ENCODE results near the gene MAB21L3. TPM values are rescaled to one million over a fixed set of nuclear protein-coding genes. Genes with fewer than 3 reads are reported as not detected.

The MAB21L3 gene
- total and polyA plus RNA-seq, 3 experiments from 2014 or later: not detected

- ChIA-PET POLR2A (no interaction called here), CTCF (interaction anchor here (2.6 to 5.5 kb wide), 3 partner anchors 8 to 315 kb away, joined by 8 to 33 read pairs (median 29); no protein-coding TSS in a partner anchor)
- Mint-ChIP-seq H3K27ac (peak overlapping the region in 3 of 8 donors; percentile 17 to 61 (median 40)), H3K9me3 (no peaks in the 10 kb centered on the region), H3K36me3 (no peaks in the 10 kb centered on the region), H3K4me3 (peak overlapping the region in 5 of 7 donors; percentile 6 to 92 (median 19)), H3K4me1 (peaks cover 14 to 19% (median 16%) of the 10 kb centered on the region in 3 donors), H3K27me3 (peaks cover 0 to 1% of the 10 kb centered on the region in 2 donors)
- Histone ChIP-seq H3K4me3 (ENCODE audit: low read length) (no peak overlapping the region), H3K4me1 (ENCODE audit: insufficient read depth, low read length) (peaks cover 14% of the 10 kb centered on the region), H3K27me3 (ENCODE audit: insufficient read depth, low read length, poor library complexity, severe bottlenecking) (peaks cover 3% of the 10 kb centered on the region), H3K27ac (ENCODE audit: low read depth, low read length) (no peak overlapping the region), H3K9me3 (ENCODE audit: low read length) (no peaks in the 10 kb centered on the region), H3K36me3 (ENCODE audit: insufficient read depth, low read length) (no peaks in the 10 kb centered on the region)
- DNase-seq: no peak
Observed at GRCh38 chr1:116169898-116170297, 58.7 kb downstream of the MAB21L3 start.

- Histone ChIP-seq H3K27ac (ENCODE audit: low read depth, low read length) (no peak overlapping the region), H3K36me3 (ENCODE audit: insufficient read depth, low read length) (no peaks in the 10 kb centered on the region), H3K4me3 (ENCODE audit: low read length) (no peak overlapping the region), H3K27me3 (ENCODE audit: insufficient read depth, low read length, poor library complexity, severe bottlenecking) (peaks cover 3% of the 10 kb centered on the region), H3K9me3 (ENCODE audit: low read length) (no peaks in the 10 kb centered on the region), H3K4me1 (ENCODE audit: insufficient read depth, low read length) (peaks cover 14% of the 10 kb centered on the region)
- Mint-ChIP-seq H3K36me3 (no peaks in the 10 kb centered on the region), H3K4me1 (peaks cover 14 to 19% (median 16%) of the 10 kb centered on the region in 3 donors), H3K9me3 (no peaks in the 10 kb centered on the region), H3K4me3 (no peak overlapping the region), H3K27me3 (peaks cover 0 to 1% of the 10 kb centered on the region in 2 donors), H3K27ac (peak overlapping the region in 1 of 8 donors; percentile 17)
- ChIA-PET POLR2A (no interaction called here), CTCF (no interaction called here)
- no peak for DNase-seq
Observed at GRCh38 chr1:116170721-116171589, 59.8 kb downstream of the MAB21L3 start.

GRCh38 chr1:116172666-116173065 is 61.5 kb downstream of the MAB21L3 start:
- Mint-ChIP-seq H3K36me3 (no peaks in the 10 kb centered on the region), H3K27me3 (peaks cover 4% of the 10 kb centered on the region in 2 donors), H3K27ac (no peak overlapping the region), H3K4me3 (no peak overlapping the region), H3K4me1 (peaks cover 10 to 13% (median 11%) of the 10 kb centered on the region in 3 donors), H3K9me3 (no peaks in the 10 kb centered on the region)
- POLR2A ChIA-PET: no interaction called here
- Histone ChIP-seq H3K4me1 (ENCODE audit: insufficient read depth, low read length) (peaks cover 13% of the 10 kb centered on the region), H3K27me3 (ENCODE audit: insufficient read depth, low read length, poor library complexity, severe bottlenecking) (no peaks in the 10 kb centered on the region), H3K27ac (ENCODE audit: low read depth, low read length) (no peak overlapping the region), H3K36me3 (ENCODE audit: insufficient read depth, low read length) (no peaks in the 10 kb centered on the region), H3K9me3 (ENCODE audit: low read length) (no peaks in the 10 kb centered on the region), H3K4me3 (ENCODE audit: low read length) (no peak overlapping the region)
- no peak for DNase-seq
- CTCF ChIA-PET: no interaction called here

GRCh38 chr1:116175611-116176010 is 64.4 kb downstream of the MAB21L3 start:
- no peak overlapping the region for H3K4me3 ChIP-seq (ENCODE audit: low read length)
- no peak overlapping the region for H3K27ac ChIP-seq (ENCODE audit: low read depth, low read length)
- H3K27me3 ChIP-seq (ENCODE audit: insufficient read depth, low read length, poor library complexity, severe bottlenecking): no peaks in the 10 kb centered on the region
- no peaks in the 10 kb centered on the region for H3K9me3 ChIP-seq (ENCODE audit: low read length)
- Mint-ChIP-seq H3K4me1 (no peaks in the 10 kb centered on the region), H3K27ac (no peak overlapping the region), H3K4me3 (no peak overlapping the region), H3K9me3 (no peaks in the 10 kb centered on the region), H3K27me3 (peaks cover 8 to 11% of the 10 kb centered on the region in 2 donors), H3K36me3 (no peaks in the 10 kb centered on the region)
- no peak for DNase-seq
- ChIA-PET POLR2A (no interaction called here), CTCF (interaction anchor here (1.5 kb wide), 1 partner anchor 36 kb away, joined by 5 read pairs; no protein-coding TSS in a partner anchor)
- H3K4me1 ChIP-seq (ENCODE audit: insufficient read depth, low read length): no peaks in the 10 kb centered on the region
- H3K36me3 ChIP-seq (ENCODE audit: insufficient read depth, low read length): no peaks in the 10 kb centered on the region

GRCh38 chr1:116176306-116176789 is 65.1 kb downstream of the MAB21L3 start:
- ChIA-PET POLR2A (no interaction called here), CTCF (interaction anchor here (0.7 to 1.5 kb wide), 5 partner anchors 8 to 309 kb away, joined by 3 to 5 read pairs (median 5); no protein-coding TSS in a partner anchor)
- no peak for DNase-seq
- H3K4me1 ChIP-seq (ENCODE audit: insufficient read depth, low read length): no peaks in the 10 kb centered on the region
- no peak overlapping the region for H3K4me3 Mint-ChIP-seq
- H3K9me3 Mint-ChIP-seq: no peaks in the 10 kb centered on the region
- no peak overlapping the region for H3K27ac Mint-ChIP-seq
- H3K27ac ChIP-seq (ENCODE audit: low read depth, low read length): no peak overlapping the region
- H3K4me1 Mint-ChIP-seq: no peaks in the 10 kb centered on the region
- peaks cover 10 to 13% of the 10 kb centered on the region in 2 donors for H3K27me3 Mint-ChIP-seq
- H3K27me3 ChIP-seq (ENCODE audit: insufficient read depth, low read length, poor library complexity, severe bottlenecking): no peaks in the 10 kb centered on the region
- H3K9me3 ChIP-seq (ENCODE audit: low read length): no peaks in the 10 kb centered on the region
- no peaks in the 10 kb centered on the region for H3K36me3 Mint-ChIP-seq
- H3K36me3 ChIP-seq (ENCODE audit: insufficient read depth, low read length): no peaks in the 10 kb centered on the region
- no peak overlapping the region for H3K4me3 ChIP-seq (ENCODE audit: low read length)

- POLR2A ChIA-PET: no interaction called here
- CTCF ChIA-PET: interaction anchor here (1.5 to 1.6 kb wide), 2 partner anchors 9 to 307 kb away, joined by 5 to 8 read pairs; no protein-coding TSS in a partner anchor
- H3K27ac ChIP-seq (ENCODE audit: low read depth, low read length): no peak overlapping the region
Observed at GRCh38 chr1:116177861-116178260, 66.7 kb downstream of the MAB21L3 start.

GRCh38 chr1:116178837-116179236 is 67.6 kb downstream of the MAB21L3 start:
- peaks cover 17 to 30% of the 10 kb centered on the region in 2 donors for H3K27me3 Mint-ChIP-seq
- H3K4me3 Mint-ChIP-seq: no peak overlapping the region
- no peaks in the 10 kb centered on the region for H3K4me1 ChIP-seq (ENCODE audit: insufficient read depth, low read length)
- no peaks in the 10 kb centered on the region for H3K9me3 Mint-ChIP-seq
- no peak overlapping the region for H3K4me3 ChIP-seq (ENCODE audit: low read length)
- DNase-seq: no peak
- ChIA-PET POLR2A (no interaction called here), CTCF (interaction anchor here (1.5 to 1.6 kb wide), 2 partner anchors 10 to 306 kb away, joined by 4 to 8 read pairs; no protein-coding TSS in a partner anchor)
- H3K9me3 ChIP-seq (ENCODE audit: low read length): no peaks in the 10 kb centered on the region
- no peak overlapping the region for H3K27ac ChIP-seq (ENCODE audit: low read depth, low read length)
- no peaks in the 10 kb centered on the region for H3K4me1 Mint-ChIP-seq
- no peaks in the 10 kb centered on the region for H3K36me3 ChIP-seq (ENCODE audit: insufficient read depth, low read length)
- no peak overlapping the region for H3K27ac Mint-ChIP-seq
- no peaks in the 10 kb centered on the region for H3K27me3 ChIP-seq (ENCODE audit: insufficient read depth, low read length, poor library complexity, severe bottlenecking)
- H3K36me3 Mint-ChIP-seq: no peaks in the 10 kb centered on the region

More at GRCh38 chr1:116177861-116178260, 66.7 kb downstream of the MAB21L3 start:
- DNase-seq: no peak
- no peak overlapping the region for H3K4me3 ChIP-seq (ENCODE audit: low read length)
- Mint-ChIP-seq H3K27ac (no peak overlapping the region), H3K27me3 (peaks cover 14 to 20% of the 10 kb centered on the region in 2 donors), H3K4me3 (no peak overlapping the region), H3K9me3 (no peaks in the 10 kb centered on the region), H3K36me3 (no peaks in the 10 kb centered on the region), H3K4me1 (no peaks in the 10 kb centered on the region)
- H3K9me3 ChIP-seq (ENCODE audit: low read length): no peaks in the 10 kb centered on the region
- no peaks in the 10 kb centered on the region for H3K27me3 ChIP-seq (ENCODE audit: insufficient read depth, low read length, poor library complexity, severe bottlenecking)
- no peaks in the 10 kb centered on the region for H3K4me1 ChIP-seq (ENCODE audit: insufficient read depth, low read length)
- H3K36me3 ChIP-seq (ENCODE audit: insufficient read depth, low read length): no peaks in the 10 kb centered on the region

- H3K4me1 ChIP-seq (ENCODE audit: insufficient read depth, low read length): no peaks in the 10 kb centered on the region
- no peak for DNase-seq
- H3K9me3 Mint-ChIP-seq: no peaks in the 10 kb centered on the region
- H3K27me3 Mint-ChIP-seq: peaks cover 18 to 32% of the 10 kb centered on the region in 2 donors
- H3K4me3 Mint-ChIP-seq: no peak overlapping the region
- no peak overlapping the region for H3K27ac ChIP-seq (ENCODE audit: low read depth, low read length)
- POLR2A ChIA-PET: no interaction called here
- H3K36me3 Mint-ChIP-seq: no peaks in the 10 kb centered on the region
- no peak overlapping the region for H3K4me3 ChIP-seq (ENCODE audit: low read length)
- H3K9me3 ChIP-seq (ENCODE audit: low read length): no peaks in the 10 kb centered on the region
- no peaks in the 10 kb centered on the region for H3K27me3 ChIP-seq (ENCODE audit: insufficient read depth, low read length, poor library complexity, severe bottlenecking)
- no peaks in the 10 kb centered on the region for H3K36me3 ChIP-seq (ENCODE audit: insufficient read depth, low read length)
- CTCF ChIA-PET: interaction anchor here (1.5 kb wide), 2 partner anchors 27 to 306 kb away, joined by 4 read pairs; no protein-coding TSS in a partner anchor
- H3K27ac Mint-ChIP-seq: no peak overlapping the region
- H3K4me1 Mint-ChIP-seq: no peaks in the 10 kb centered on the region
Observed at GRCh38 chr1:116179419-116179818, 68.2 kb downstream of the MAB21L3 start.
